Measurements from ENCODE around the gene AMY2B.
"Not testable (repeated sequence)": the region's sequence is repeated elsewhere in the genome, so short reads cannot be mapped to it uniquely, and the experiment has no call there.

The AMY2B gene

GRCh38 chr1:103569493-103569892 lies 1.9 kb upstream of the AMY2B start:
- Mint-ChIP-seq H3K36me3 (ENCODE audit: low read depth) (peaks cover 39% of the 10 kb centered on the region), H3K4me3 (no peak overlapping the region), H3K27me3 (no peaks in the 10 kb centered on the region), H3K27ac (no peak overlapping the region), H3K9me3 (no peaks in the 10 kb centered on the region), H3K4me1 (ENCODE audit: low read depth) (no peaks in the 10 kb centered on the region)
- no peak for DNase-seq

GRCh38 chr1:103576065-103576464 lies 4.7 kb downstream of the AMY2B start:
- H3K36me3 Mint-ChIP-seq (ENCODE audit: low read depth): peaks cover 41% of the 10 kb centered on the region
- no peak overlapping the region for H3K27ac Mint-ChIP-seq
- DNase-seq: no peak
- no peaks in the 10 kb centered on the region for H3K27me3 Mint-ChIP-seq
- peaks cover 6% of the 10 kb centered on the region for H3K4me1 Mint-ChIP-seq (ENCODE audit: low read depth)
- H3K4me3 Mint-ChIP-seq: no peak overlapping the region
- H3K9me3 Mint-ChIP-seq: no peaks in the 10 kb centered on the region

GRCh38 chr1:103576784-103577183 lies 5.4 kb downstream of the AMY2B start:
- H3K27ac Mint-ChIP-seq; H3K27me3 Mint-ChIP-seq; H3K4me3 Mint-ChIP-seq; H3K9me3 Mint-ChIP-seq; DNase-seq; H3K4me1 Mint-ChIP-seq (ENCODE audit: low read depth): not testable (repeated sequence)
- peaks cover 41% of the 10 kb centered on the region for H3K36me3 Mint-ChIP-seq (ENCODE audit: low read depth)

- Mint-ChIP-seq H3K4me3 (no peak overlapping the region), H3K9me3 (no peaks in the 10 kb centered on the region), H3K27ac (no peak overlapping the region), H3K36me3 (ENCODE audit: low read depth) (peaks cover 17% of the 10 kb centered on the region), H3K4me1 (ENCODE audit: low read depth) (no peaks in the 10 kb centered on the region), H3K27me3 (no peaks in the 10 kb centered on the region)
- no peak for DNase-seq
These were observed 11.1 kb downstream of the AMY2B start for GRCh38 chr1:103582464-103582863.

GRCh38 chr1:103583887-103584286 lies 12.5 kb downstream of the AMY2B start:
- Mint-ChIP-seq H3K9me3 (peaks cover 3% of the 10 kb centered on the region), H3K4me3 (no peak overlapping the region), H3K36me3 (ENCODE audit: low read depth) (peaks cover 9% of the 10 kb centered on the region), H3K27me3 (peaks cover 2% of the 10 kb centered on the region), H3K4me1 (ENCODE audit: low read depth) (no peaks in the 10 kb centered on the region), H3K27ac (no peak overlapping the region)
- no peak for DNase-seq

- DNase-seq: no peak
- Mint-ChIP-seq H3K9me3 (peaks cover 8% of the 10 kb centered on the region), H3K36me3 (ENCODE audit: low read depth) (peaks cover 5% of the 10 kb centered on the region), H3K27me3 (peaks cover 6% of the 10 kb centered on the region), H3K27ac (no peak overlapping the region), H3K4me1 (ENCODE audit: low read depth) (no peaks in the 10 kb centered on the region), H3K4me3 (no peak overlapping the region)
These were observed 13.1 kb downstream of the AMY2B start for GRCh38 chr1:103584537-103584936.

GRCh38 chr1:103602740-103603139 lies 31.4 kb downstream of the AMY2B start:
- H3K27me3 Mint-ChIP-seq; H3K36me3 Mint-ChIP-seq (ENCODE audit: low read depth); H3K4me3 Mint-ChIP-seq; H3K4me1 Mint-ChIP-seq (ENCODE audit: low read depth); DNase-seq; H3K9me3 Mint-ChIP-seq; H3K27ac Mint-ChIP-seq: not testable (repeated sequence)

GRCh38 chr1:103616362-103616761 lies 45.0 kb downstream of the AMY2B start:
- Mint-ChIP-seq H3K4me1 (ENCODE audit: low read depth) (no peaks in the 10 kb centered on the region), H3K9me3 (no peaks in the 10 kb centered on the region), H3K36me3 (ENCODE audit: low read depth) (no peaks in the 10 kb centered on the region), H3K27me3 (no peaks in the 10 kb centered on the region), H3K27ac (no peak overlapping the region), H3K4me3 (no peak overlapping the region)
- no peak for DNase-seq

GRCh38 chr1:103616994-103617477 lies 45.6 kb downstream of the AMY2B start, which contains the start of gene AMY2A:
AMY2A (plus strand) TSS chr1:103617427; CDS start chr1:103617441, 14 bp downstream.
- not testable (repeated sequence) for H3K27ac Mint-ChIP-seq; H3K9me3 Mint-ChIP-seq; DNase-seq; H3K36me3 Mint-ChIP-seq (ENCODE audit: low read depth); H3K4me3 Mint-ChIP-seq; H3K27me3 Mint-ChIP-seq; H3K4me1 Mint-ChIP-seq (ENCODE audit: low read depth)

GRCh38 chr1:103627436-103627835 lies 56.0 kb downstream of the AMY2B start:
- not testable (repeated sequence) for DNase-seq; H3K36me3 Mint-ChIP-seq (ENCODE audit: low read depth); H3K27me3 Mint-ChIP-seq; H3K27ac Mint-ChIP-seq; H3K9me3 Mint-ChIP-seq; H3K4me1 Mint-ChIP-seq (ENCODE audit: low read depth); H3K4me3 Mint-ChIP-seq

Measured in activated T-cell treated with anti-CD3 and anti-CD28 coated beads, Interleukin-2, amount 50 U/mL, for 24 hours (primary cell).